Transverse colon (tissue), 4 donors: ENCODE results near the gene CCNY.

Experiments used
- EP300 ChIP-seq: sonication (generic); formaldehyde crosslinking; IDR thresholded peaks from one replicate; pipeline ENCODE4 v1.6.1; 2017; ENCODE audit warnings: antibody characterized with exemption, low read depth
- POLR2A ChIP-seq: fragments of 450-650 bp; IDR thresholded peaks from one replicate; pipeline ENCODE4 v1.6.1; 2016; ENCODE audit warnings: antibody characterized with exemption, mild to moderate bottlenecking, moderate library complexity
- POLR2AphosphoS5 ChIP-seq, 3 donors: sonication (generic); formaldehyde crosslinking; IDR thresholded peaks; one replicate each; pipeline ENCODE4 v1.6.1; 2016; ENCODE audit warnings: antibody characterized with exemption in 3 of 3
- TF ChIP-seq, protein P1 (sequence below), 5 experiments: fragments of 200-600 bp in 3 of 5; fragments of 450-650 bp in 2 of 5; sonication (generic) in 3 of 5; IDR thresholded peaks; 1 replicate in 2 of 5; 2 replicates in 3 of 5; pipeline ENCODE4 v1.5.1; 2016 to 2017; ENCODE audit warnings: antibody characterized with exemption in 5 of 5, inconsistent platforms in 3 of 5, mild to moderate bottlenecking in 2 of 5, moderate library complexity in 1 of 5

DNA sequence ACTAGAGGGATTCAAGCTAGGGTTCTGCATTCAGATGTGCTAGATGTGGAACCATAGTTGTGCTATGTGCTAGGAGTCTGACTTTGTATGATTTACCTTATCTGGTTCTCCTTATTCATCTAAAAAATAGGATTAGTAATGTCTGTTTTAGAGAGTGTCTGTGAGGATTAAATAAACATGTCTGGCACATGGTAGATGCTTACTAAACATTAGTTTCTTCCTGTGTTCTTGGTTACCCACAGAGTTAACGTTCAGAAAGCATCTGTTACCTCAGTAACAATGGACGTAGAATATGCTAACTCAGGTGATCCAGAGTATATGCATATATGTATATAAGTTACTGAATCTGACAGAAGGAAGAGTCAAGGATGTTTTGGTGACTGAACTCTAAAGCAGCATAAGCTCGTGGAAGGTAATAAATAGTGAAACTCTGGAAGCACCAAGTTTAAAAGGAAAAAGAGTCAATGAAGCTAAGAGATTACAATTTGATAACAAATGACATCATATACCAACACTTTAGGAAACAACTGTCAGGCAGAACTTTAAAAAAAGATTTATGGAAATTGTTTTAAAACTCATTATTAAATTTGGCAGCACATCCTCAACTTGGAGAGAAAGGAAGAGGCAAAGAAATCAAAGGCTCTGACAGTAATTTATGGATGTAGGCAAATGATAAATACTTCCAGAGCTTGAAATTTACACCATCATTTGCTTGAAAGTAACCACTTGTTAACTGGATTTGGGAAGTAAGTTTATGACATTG is 127.0 kb downstream of the CCNY start:
- TF ChIP-seq EP300 (no peak), POLR2A (no peak), POLR2AphosphoS5 (IDR thresholded peaks at IDR 0.05) (no peak)
- TF ChIP-seq, protein P1, sequence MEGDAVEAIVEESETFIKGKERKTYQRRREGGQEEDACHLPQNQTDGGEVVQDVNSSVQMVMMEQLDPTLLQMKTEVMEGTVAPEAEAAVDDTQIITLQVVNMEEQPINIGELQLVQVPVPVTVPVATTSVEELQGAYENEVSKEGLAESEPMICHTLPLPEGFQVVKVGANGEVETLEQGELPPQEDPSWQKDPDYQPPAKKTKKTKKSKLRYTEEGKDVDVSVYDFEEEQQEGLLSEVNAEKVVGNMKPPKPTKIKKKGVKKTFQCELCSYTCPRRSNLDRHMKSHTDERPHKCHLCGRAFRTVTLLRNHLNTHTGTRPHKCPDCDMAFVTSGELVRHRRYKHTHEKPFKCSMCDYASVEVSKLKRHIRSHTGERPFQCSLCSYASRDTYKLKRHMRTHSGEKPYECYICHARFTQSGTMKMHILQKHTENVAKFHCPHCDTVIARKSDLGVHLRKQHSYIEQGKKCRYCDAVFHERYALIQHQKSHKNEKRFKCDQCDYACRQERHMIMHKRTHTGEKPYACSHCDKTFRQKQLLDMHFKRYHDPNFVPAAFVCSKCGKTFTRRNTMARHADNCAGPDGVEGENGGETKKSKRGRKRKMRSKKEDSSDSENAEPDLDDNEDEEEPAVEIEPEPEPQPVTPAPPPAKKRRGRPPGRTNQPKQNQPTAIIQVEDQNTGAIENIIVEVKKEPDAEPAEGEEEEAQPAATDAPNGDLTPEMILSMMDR (IDR thresholded peaks at IDR 0.05), result no peak
